Posterior vena cava (tissue), 2 donors: ENCODE measurements around the gene MORC4. TPM values are rescaled to one million over a fixed set of nuclear protein-coding genes. Genes with fewer than 3 reads are reported as not detected.
A peak's percentile ranks its signal among the peaks of the same experiment; 100 is the strongest.
"Not testable (repeated sequence)": the region's sequence is repeated elsewhere in the genome, so short reads cannot be mapped to it uniquely, and the experiment has no call there.

Source experiments
- DNase-seq: peaks from one replicate; pipeline ENCODE4 v3.0.0-alpha.2; 2020; ENCODE audit warnings: low spot score
- intact Hi-C, 2 donors: fragments of 100-400 bp; cut with DNase I; formaldehyde crosslinking; loops; one replicate each; pipeline versions ENCODE4 v1.14.1 to v1.14.2; 2022 to 2023
- long read RNA-seq, 2 donors: library from polyadenylated mRNA; unstranded; transcript quantifications; one replicate each; pipeline ENCODE4 v2.0.0, GENCODE V29; 2020 to 2021
- total RNA-seq, 2 donors: library from RNA; stranded (reverse); fragmentation: NEBNext Ultra II Directional; extraction: Animal tissue kit (Norgen Biotek cat#: 25700); gene quantifications; one replicate each; pipeline ENCODE4 v1.2.1, GENCODE V29; 2021
- donor health status: DM: yes; HTN: yes; CAD: no.
- donor health status: DM: yes; HTN: yes; CAD: no.

The MORC4 gene
- total RNA-seq: 10 to 100 TPM; 19.8 TPM
- long read RNA-seq, donor 1, partial matches to known transcripts: 1 of 7 reads
- long read RNA-seq, donor 1, other reads (novel, unspliced or antisense): 4 of 7 reads
- long read RNA-seq, donor 2, partial matches to known transcripts: 2 of 2 reads
- long read RNA-seq, donor 2, other reads (novel, unspliced or antisense): 0 of 2 reads

DNA sequence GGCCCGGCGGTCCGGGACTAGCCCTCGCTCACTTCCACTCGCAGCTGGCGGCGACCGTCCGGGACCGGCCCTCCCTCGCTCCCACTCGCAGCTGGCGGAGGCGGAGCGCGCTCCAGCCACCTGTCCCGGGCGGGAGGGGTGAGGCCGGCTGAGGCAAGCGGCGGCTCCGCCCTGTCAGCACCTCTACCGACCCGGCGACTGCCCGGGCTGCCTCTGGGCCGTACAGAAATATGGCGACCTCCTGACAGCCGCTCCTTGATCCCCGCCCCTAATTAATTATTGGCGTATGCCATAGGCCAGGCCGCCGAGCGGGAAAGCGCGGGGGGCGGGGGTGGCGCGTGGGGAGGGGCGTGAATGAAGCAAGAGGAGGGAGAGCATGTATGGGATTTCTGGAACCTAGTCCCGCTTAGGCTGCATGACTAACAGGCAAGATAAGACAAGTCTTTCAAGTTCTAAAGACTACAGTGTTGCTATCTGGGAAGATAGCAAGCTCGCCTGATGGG lies at the start of gene MORC4:
Gene MORC4, minus strand, starts transcription at position 200 of the 503 bp plus-strand sequence. CDS start 243 bp downstream, outside the sequence.
- intact Hi-C loops: no loop called here
- peak; percentile 93 for DNase-seq

DNA sequence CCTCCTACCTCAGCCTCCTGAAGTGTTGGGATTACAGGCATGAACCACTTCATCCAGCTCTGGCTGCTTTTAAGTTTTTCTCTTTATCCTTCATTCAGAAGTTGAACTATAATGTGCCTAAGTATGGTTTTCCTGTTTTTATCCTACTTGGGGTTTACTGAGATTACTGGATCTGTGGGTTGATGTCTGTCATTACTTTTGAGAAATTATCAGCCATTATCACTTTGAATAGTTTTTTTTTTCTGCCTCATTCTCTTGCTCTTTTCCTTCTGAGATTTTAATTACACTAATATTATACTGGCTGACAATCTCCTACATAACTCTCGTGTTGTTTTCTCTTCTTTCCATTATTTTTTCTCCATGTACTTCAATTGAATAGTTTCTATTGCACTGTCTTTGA lies 47.6 kb upstream of the MORC4 start:
- intact Hi-C loops: no loop called here
- no peak for DNase-seq

DNA sequence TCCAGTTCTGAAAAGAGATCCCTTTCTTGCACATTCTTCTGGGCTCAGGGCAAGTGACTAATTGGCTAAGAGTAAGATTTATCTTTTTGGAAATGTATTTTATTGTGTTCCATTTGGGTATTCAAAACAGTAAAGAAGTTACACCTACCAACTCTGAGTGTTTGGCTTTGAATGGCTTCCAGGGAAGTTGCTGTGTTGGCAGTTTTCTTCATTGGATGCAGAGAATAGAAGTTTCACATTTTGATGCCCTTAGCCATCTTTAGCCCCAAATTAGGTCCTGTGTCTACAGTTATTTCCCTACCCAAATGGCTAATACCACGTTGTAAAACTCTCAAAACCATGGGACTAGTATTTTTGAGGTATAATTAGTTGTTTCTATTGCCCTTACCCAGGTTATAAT lies 29.7 kb upstream of the MORC4 start:
- intact Hi-C loops: loop anchor here in 1 of 2 donors (5.0 kb wide), 1 partner anchor 718 kb away; no protein-coding TSS in a partner anchor
- no peak for DNase-seq

GRCh38 chrX:107025545-107025944 lies 25.5 kb upstream of the MORC4 start:
- DNase-seq: no peak
- intact Hi-C loops: no loop called here

DNA sequence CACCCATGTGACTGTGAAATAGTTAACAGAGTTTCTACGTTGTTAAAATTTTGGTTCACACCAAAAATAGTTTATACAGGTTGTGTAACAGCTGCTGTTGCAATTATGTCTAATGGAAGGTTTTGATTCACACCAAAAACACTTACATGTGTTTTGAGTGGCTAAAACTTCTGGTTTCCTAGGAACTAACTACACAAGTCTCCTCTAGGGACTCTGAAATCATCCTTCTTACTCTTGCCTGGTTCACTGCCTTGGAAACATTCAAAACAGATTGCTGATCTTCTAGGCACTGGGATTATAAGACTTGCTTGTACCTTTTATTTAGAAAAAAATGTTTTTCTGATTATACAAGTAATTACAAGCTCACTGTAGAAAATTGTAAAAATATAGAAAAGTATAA lies 14.9 kb upstream of the MORC4 start:
- no peak for DNase-seq
- intact Hi-C loops: no loop called here

GRCh38 chrX:107008034-107008433 lies 8.0 kb upstream of the MORC4 start:
- intact Hi-C loops: no loop called here

DNA sequence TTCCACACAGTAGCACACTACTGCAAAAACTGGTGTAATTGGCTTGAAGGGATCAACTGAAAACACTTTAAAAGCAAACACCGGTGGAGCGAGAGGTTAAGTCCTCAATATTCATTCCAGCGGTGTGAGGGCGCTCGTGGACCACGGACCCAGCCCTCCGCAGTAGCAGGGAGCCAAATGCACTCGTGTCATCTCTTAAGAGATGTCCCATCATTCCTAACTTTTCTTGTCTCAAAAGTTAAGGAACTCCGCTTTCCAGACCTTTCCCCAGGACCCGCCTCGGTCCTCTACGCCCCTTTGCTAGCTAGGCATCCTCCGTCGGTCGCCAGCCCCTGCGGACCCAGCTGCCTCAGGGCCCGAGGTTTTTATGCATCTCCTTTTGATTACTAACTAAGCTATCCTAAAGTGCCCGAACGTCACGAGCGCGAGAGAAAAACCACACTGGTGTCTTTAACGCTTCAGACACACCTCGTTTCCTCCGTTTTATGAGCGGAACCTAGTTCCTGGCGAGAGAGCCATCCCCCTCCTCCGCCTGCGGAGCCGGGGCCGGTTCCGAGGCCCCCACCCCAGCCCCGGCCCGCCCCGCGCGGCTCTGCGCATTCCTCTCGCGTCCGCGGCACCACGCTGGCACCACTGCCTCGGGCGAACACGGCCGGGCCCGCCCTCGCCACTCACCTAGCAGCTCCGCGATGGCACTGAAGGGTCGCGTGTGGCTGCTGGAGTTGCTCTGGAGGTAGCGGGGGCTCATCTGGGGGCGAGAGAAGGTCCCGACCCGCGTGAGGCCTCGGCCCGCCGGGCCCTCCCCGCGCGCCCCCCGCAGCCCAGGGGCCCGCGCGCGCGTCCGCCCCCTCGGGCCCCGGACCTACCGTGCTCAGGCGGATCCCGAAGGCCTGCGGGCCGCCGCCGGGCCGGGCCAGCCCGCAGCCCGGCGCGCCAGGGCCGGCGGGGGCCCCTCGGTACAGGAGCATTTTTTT lies 723 bp downstream of the MORC4 start:
- DNase-seq: no peak
- intact Hi-C loops: no loop called here

More at GRCh38 chrX:107008034-107008433, 8.0 kb upstream of the MORC4 start:
- DNase-seq: no peak

GRCh38 chrX:106997611-106998010 lies 2.4 kb downstream of the MORC4 start:
- intact Hi-C loops: no loop called here
- no peak for DNase-seq

- no peak for DNase-seq
- intact Hi-C loops: no loop called here
These were observed 4.3 kb downstream of the MORC4 start for GRCh38 chrX:106995678-106996077.

GRCh38 chrX:106987488-106987887 lies 12.5 kb downstream of the MORC4 start:
- DNase-seq: no peak

GRCh38 chrX:106980952-106981626 lies 18.9 kb downstream of the MORC4 start:
- intact Hi-C loops: no loop called here
- DNase-seq: no peak

More at GRCh38 chrX:106987488-106987887, 12.5 kb downstream of the MORC4 start:
- intact Hi-C loops: no loop called here

- no peak for DNase-seq
- intact Hi-C loops: no loop called here
These were observed 23.6 kb downstream of the MORC4 start for GRCh38 chrX:106976416-106976815.

- intact Hi-C loops: no loop called here
- DNase-seq: no peak
These were observed 26.4 kb downstream of the MORC4 start for GRCh38 chrX:106973433-106974149.

- DNase-seq: no peak
- intact Hi-C loops: no loop called here
These were observed 27.1 kb downstream of the MORC4 start for GRCh38 chrX:106972896-106973295.

DNA sequence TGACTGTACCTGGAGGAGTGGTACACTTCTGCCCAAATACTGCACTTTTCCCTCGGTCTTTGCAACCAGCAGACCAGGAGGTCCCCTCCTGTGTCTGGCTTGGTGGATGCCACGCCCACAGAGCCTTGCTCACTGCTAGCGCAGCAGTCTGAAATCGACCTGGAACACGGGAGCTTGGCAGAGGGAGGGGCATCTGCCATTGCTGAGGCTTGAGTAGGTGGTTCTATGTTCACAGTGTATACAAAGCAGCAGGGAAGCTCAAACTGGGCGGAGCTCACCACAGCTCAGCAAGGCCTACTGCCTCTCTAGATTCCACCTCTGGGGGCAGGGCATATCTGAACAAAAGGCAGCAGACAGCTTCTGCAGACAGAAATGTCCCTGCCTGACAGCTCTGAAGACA lies 33.5 kb downstream of the MORC4 start:
- DNase-seq, intact Hi-C loops: not testable (repeated sequence)

DNA sequence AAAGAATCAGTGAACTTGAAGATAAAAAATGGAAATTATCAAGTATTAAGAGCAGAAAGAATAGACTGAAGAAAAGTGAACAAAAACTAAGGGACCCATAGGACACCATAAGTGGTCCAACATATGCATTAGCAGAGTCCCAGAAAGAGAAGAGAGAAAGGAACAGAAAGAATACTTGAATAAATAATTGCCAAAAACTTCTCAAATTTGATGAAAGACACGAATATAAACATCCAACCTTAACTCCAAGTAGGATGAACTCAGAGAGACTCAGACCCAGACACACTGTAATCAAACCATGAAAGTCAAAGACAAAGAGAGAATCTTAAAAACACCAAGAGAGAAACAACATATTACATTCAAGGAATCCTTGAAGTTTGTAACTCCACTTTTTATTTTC lies 35.7 kb downstream of the MORC4 start:
- intact Hi-C loops: no loop called here
- no peak for DNase-seq

DNA sequence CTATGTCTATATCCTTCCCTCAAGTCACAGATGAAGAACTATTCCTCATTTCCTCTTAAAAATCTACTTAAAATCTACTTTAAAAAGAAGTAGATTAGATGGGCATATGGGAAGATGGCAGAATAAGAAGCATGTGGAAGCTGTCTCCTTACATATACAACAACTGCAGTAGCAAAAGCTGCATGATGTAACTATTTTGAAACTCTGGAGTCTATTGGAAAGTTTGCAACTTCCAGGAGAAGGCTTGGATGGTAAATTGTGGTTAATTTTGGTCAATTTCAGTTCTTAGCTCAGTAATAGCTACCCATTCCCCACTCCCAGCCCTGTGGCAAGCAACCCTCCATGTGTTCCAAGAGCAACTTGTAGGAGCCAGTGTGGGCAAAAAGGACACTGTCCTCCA lies 36.9 kb downstream of the MORC4 start:
- no peak for DNase-seq
- intact Hi-C loops: no loop called here

GRCh38 chrX:106959901-106960300 lies 40.1 kb downstream of the MORC4 start:
- DNase-seq: no peak
- intact Hi-C loops: no loop called here

DNA sequence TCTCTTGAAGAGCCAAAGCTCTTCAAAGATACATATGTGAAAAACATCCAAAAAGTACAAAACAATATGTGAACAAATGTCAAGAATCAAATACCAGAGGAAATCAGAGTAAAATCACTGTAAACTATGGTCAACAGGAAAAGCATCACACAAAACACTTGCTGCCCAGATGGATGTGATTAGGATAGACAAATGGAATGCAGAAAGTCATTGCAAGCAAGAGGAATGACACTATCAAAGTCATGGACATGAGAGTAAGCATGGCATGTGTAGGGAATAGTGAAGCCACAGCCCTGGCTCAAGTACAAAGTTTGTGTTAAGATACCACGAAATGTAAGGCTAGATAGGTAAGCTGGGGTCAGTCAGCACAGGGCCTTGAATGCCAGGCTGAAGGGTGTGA lies 42.2 kb downstream of the MORC4 start:
- DNase-seq: no peak
- intact Hi-C loops: no loop called here
